Neural cell (in vitro differentiated cells): Measurements from ENCODE around the gene ARHGDIB. TPM values are rescaled to one million over a fixed set of nuclear protein-coding genes. Genes with fewer than 3 reads are reported as not detected.

Source experiments
- H2AFZ ChIP-seq: fragments of 200-600, 300-800 bp; sonication (generic), shearing (Covaris generic); 2 replicates; pipeline ENCODE4 v1.6.0; 2014; ENCODE audit warnings: low read depth, mild to moderate bottlenecking, antibody characterized with exemption, low read length, moderate library complexity
- H3F3A ChIP-seq: fragments of 200-600 bp; shearing (Covaris generic); 2 replicates; pipeline ENCODE4 v1.6.1; 2016; ENCODE audit warnings: mild to moderate bottlenecking, moderate library complexity, mixed read lengths, antibody characterized with exemption, low read length; ENCODE audit not compliant: insufficient read depth, poor library complexity, severe bottlenecking
- H3K27ac ChIP-seq: fragments of 200-600, 300-800 bp; sonication (generic), shearing (Covaris generic); 2 replicates; pipeline ENCODE4 v1.5.1; 2014; ENCODE audit warnings: mild to moderate bottlenecking, low read length, moderate library complexity
- H3K27me3 ChIP-seq: fragments of 300-800, 200-600 bp; sonication (generic), shearing (Covaris generic); 2 replicates; pipeline ENCODE4 v1.6.0; 2014; ENCODE audit warnings: mild to moderate bottlenecking, low read depth, low read length, moderate library complexity; ENCODE audit not compliant: insufficient read depth
- H3K36me3 ChIP-seq: fragments of 300-800, 200-600 bp; sonication (generic), shearing (Covaris generic); 2 replicates; pipeline ENCODE4 v1.5.1; 2014; ENCODE audit warnings: mild to moderate bottlenecking, antibody characterized with exemption, low read length, moderate library complexity; ENCODE audit not compliant: insufficient read depth
- H3K4me2 ChIP-seq: fragments of 300-800, 200-600 bp; sonication (generic), shearing (Covaris generic); 2 replicates; pipeline ENCODE4 v1.6.0; 2014; ENCODE audit warnings: mild to moderate bottlenecking, low read length
- H3K4me3 ChIP-seq: fragments of 300-800, 200-600 bp; sonication (generic), shearing (Covaris generic); 2 replicates; pipeline ENCODE4 v1.5.1; 2014; ENCODE audit warnings: mild to moderate bottlenecking, low read length, moderate library complexity
- H3K79me2 ChIP-seq: fragments of 200-600 bp; shearing (Covaris generic); replicated peaks from 2 replicates; pipeline ENCODE4 v1.6.0; 2014; ENCODE audit warnings: mild to moderate bottlenecking, low read length, moderate library complexity; ENCODE audit not compliant: insufficient read depth
- H3K9ac ChIP-seq: fragments of 300-800, 200-600 bp; sonication (generic), shearing (Covaris generic); 2 replicates; pipeline ENCODE4 v1.6.1; 2016; ENCODE audit warnings: mild to moderate bottlenecking, low read length, mixed read lengths
- H3K9me2 ChIP-seq: fragments of 200-600 bp; shearing (Covaris generic); 2 replicates; pipeline ENCODE4 v1.6.1; 2016; ENCODE audit warnings: mild to moderate bottlenecking, low read length, mixed read lengths; ENCODE audit not compliant: insufficient read depth
- H3K9me3 ChIP-seq: fragments of 200-600, 300-800 bp; sonication (generic), shearing (Covaris generic); 2 replicates; pipeline ENCODE4 v1.6.1; 2016; ENCODE audit warnings: mild to moderate bottlenecking, mixed run types, low read length, moderate library complexity, mixed read lengths
- H4K20me1 ChIP-seq: fragments of 200-600 bp; shearing (Covaris generic); 2 replicates; pipeline ENCODE4 v1.6.1; 2016; ENCODE audit warnings: mild to moderate bottlenecking, mixed run types; ENCODE audit not compliant: insufficient read depth
- EP300 ChIP-seq: fragments of 450-650 bp; conservative IDR thresholded peaks from 2 replicates; pipeline ENCODE4 v1.6.1; 2014; ENCODE audit warnings: antibody characterized with exemption, mild to moderate bottlenecking, moderate library complexity; ENCODE audit not compliant: poor library complexity, severe bottlenecking
- EZH2 ChIP-seq: fragments of 200-600, 300-800 bp; shearing (Covaris generic), sonication (generic); IDR thresholded peaks from 2 replicates; pipeline ENCODE4 v1.6.1; 2014; ENCODE audit warnings: antibody characterized with exemption, low read length, borderline replicate concordance, mild to moderate bottlenecking; ENCODE audit not compliant: insufficient read depth, poor library complexity, severe bottlenecking
- MXI1 ChIP-seq: fragments of 450-650 bp; conservative IDR thresholded peaks from 2 replicates; pipeline ENCODE4 v1.6.1; 2014; ENCODE audit warnings: antibody characterized with exemption, mild to moderate bottlenecking; ENCODE audit not compliant: poor library complexity, severe bottlenecking
- POLR2AphosphoS5 ChIP-seq: IDR thresholded peaks from 2 replicates; pipeline ENCODE4 v1.6.1; 2012
- RAD21 ChIP-seq: fragments of 450-650 bp; conservative IDR thresholded peaks from 2 replicates; pipeline ENCODE4 v1.6.1; 2014; ENCODE audit warnings: antibody characterized with exemption, mild to moderate bottlenecking, moderate library complexity
- SMC3 ChIP-seq: fragments of 450-650 bp; conservative IDR thresholded peaks from 2 replicates; pipeline ENCODE4 v1.6.1; 2014; ENCODE audit warnings: antibody characterized with exemption, mild to moderate bottlenecking, moderate library complexity; ENCODE audit not compliant: poor library complexity
- TAF1 ChIP-seq: IDR thresholded peaks from 2 replicates; pipeline ENCODE4 v1.6.1; 2012; ENCODE audit warnings: low read depth
- polyA plus RNA-seq: library from polyadenylated mRNA; depleted of rRNA; stranded (reverse); fragments of >200 nt; gene quantifications from 2 replicates; pipeline ENCODE4 v1.2.3, GENCODE V29; 2014
- TF ChIP-seq, protein P1 (sequence below): IDR thresholded peaks from 2 replicates; pipeline ENCODE4 v1.6.1; 2012; ENCODE audit warnings: borderline replicate concordance
- TF ChIP-seq, protein P2 (sequence below): fragments of 450-650 bp; IDR thresholded peaks from 2 replicates; pipeline ENCODE4 v1.5.1; 2014; ENCODE audit warnings: antibody characterized with exemption, mild to moderate bottlenecking, moderate library complexity; ENCODE audit not compliant: poor library complexity, severe bottlenecking

The ARHGDIB gene
- polyA plus RNA-seq, 1 donor from 2014 or later, result 7.7 TPM

DNA sequence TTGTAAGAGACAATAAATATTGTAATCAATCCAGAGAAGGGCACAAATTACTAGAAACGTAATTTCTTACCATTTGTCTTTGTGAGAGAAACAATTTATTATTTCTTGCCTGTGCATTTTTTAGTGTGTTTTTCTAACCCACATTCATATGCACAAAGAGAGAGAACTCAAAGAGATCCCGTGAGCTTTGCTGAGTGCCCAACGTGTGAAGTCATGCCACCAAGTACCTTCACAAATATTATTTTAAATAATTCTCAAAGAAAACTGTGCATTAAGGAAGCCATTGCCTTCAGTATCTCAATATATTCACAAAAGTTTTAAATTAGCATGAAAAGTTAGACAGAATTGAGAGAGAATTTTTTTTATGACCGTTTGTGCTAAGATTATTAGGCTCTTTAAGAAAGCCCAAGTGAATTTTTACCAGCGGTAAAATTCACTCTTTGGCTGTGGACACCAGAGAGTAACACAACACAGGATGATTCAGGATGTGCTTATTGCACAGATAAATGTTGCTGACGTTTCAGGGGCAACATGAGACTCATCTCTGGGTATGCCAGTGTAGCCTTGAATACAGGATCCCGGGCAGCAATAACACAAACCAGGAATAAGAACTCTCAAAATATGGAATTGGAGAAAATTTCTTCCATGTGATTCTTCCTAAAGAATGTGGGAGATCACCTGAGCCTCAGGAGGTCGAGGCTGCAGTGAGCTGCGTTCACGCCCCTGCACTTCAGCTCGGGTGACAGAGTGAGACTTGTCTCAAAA, 2.9 kb downstream of the ARHGDIB start:
- Histone ChIP-seq H4K20me1 (no peaks in the 10 kb centered on the region), H3K9ac (no peak overlapping the region)

DNA sequence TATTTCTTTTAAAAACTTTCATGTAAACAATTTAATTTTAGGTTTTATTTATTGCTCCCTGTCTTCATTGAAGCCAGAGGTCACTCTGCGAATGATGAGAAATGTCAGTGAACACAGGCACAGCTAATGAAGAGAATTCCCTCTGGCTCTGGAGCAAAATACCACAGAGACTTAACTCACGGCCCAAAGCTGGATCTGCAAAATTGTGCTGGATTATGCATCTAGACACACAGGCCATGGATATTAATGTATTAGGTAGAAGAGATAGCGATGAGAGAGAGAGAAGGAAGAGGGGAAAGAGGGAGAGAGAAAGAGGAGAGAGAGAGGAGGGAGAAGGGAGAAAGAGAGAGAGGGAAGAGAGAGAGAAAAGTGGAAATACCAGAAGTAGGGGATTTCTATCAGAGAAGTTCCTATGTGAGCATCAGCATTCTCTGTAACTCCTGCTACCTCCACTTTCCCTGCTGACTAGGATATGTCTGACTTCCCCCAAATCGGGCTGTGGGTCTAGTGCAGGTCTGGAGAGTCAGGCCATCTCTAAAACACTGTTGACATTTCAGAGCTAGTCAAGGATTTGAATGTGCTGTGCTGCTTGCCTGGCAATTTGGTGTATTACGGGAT, 3.7 kb downstream of the ARHGDIB start:
- no peak overlapping the region for H3K9ac ChIP-seq
- no peak overlapping the region for H2AFZ ChIP-seq
- H3K27me3 ChIP-seq, result no peaks in the 10 kb centered on the region
- no peaks in the 10 kb centered on the region for H3F3A ChIP-seq
- no peak overlapping the region for H3K4me3 ChIP-seq
- H4K20me1 ChIP-seq, result no peaks in the 10 kb centered on the region
- H3K4me2 ChIP-seq, result no peak overlapping the region
- H3K79me2 ChIP-seq, result no peaks in the 10 kb centered on the region
- H3K9me3 ChIP-seq, result no peaks in the 10 kb centered on the region
- H3K36me3 ChIP-seq, result no peaks in the 10 kb centered on the region
- no peaks in the 10 kb centered on the region for H3K9me2 ChIP-seq
- no peak overlapping the region for H3K27ac ChIP-seq
- TF ChIP-seq, protein P1, sequence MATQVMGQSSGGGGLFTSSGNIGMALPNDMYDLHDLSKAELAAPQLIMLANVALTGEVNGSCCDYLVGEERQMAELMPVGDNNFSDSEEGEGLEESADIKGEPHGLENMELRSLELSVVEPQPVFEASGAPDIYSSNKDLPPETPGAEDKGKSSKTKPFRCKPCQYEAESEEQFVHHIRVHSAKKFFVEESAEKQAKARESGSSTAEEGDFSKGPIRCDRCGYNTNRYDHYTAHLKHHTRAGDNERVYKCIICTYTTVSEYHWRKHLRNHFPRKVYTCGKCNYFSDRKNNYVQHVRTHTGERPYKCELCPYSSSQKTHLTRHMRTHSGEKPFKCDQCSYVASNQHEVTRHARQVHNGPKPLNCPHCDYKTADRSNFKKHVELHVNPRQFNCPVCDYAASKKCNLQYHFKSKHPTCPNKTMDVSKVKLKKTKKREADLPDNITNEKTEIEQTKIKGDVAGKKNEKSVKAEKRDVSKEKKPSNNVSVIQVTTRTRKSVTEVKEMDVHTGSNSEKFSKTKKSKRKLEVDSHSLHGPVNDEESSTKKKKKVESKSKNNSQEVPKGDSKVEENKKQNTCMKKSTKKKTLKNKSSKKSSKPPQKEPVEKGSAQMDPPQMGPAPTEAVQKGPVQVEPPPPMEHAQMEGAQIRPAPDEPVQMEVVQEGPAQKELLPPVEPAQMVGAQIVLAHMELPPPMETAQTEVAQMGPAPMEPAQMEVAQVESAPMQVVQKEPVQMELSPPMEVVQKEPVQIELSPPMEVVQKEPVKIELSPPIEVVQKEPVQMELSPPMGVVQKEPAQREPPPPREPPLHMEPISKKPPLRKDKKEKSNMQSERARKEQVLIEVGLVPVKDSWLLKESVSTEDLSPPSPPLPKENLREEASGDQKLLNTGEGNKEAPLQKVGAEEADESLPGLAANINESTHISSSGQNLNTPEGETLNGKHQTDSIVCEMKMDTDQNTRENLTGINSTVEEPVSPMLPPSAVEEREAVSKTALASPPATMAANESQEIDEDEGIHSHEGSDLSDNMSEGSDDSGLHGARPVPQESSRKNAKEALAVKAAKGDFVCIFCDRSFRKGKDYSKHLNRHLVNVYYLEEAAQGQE, result no peak
- TF ChIP-seq, protein P2, sequence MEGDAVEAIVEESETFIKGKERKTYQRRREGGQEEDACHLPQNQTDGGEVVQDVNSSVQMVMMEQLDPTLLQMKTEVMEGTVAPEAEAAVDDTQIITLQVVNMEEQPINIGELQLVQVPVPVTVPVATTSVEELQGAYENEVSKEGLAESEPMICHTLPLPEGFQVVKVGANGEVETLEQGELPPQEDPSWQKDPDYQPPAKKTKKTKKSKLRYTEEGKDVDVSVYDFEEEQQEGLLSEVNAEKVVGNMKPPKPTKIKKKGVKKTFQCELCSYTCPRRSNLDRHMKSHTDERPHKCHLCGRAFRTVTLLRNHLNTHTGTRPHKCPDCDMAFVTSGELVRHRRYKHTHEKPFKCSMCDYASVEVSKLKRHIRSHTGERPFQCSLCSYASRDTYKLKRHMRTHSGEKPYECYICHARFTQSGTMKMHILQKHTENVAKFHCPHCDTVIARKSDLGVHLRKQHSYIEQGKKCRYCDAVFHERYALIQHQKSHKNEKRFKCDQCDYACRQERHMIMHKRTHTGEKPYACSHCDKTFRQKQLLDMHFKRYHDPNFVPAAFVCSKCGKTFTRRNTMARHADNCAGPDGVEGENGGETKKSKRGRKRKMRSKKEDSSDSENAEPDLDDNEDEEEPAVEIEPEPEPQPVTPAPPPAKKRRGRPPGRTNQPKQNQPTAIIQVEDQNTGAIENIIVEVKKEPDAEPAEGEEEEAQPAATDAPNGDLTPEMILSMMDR, result no peak
- no peak for TF ChIP-seq MXI1
- no peak for TF ChIP-seq SMC3
- no peak for TF ChIP-seq RAD21
- TF ChIP-seq EZH2, result no peak
- no peak for TF ChIP-seq TAF1
- TF ChIP-seq EP300, result no peak

More for the DNA sequence above, 2.9 kb downstream of the ARHGDIB start:
- H3F3A ChIP-seq, result no peaks in the 10 kb centered on the region
- no peak overlapping the region for H3K4me2 ChIP-seq
- H3K79me2 ChIP-seq, result no peaks in the 10 kb centered on the region
- no peak overlapping the region for H2AFZ ChIP-seq
- no peak overlapping the region for H3K4me3 ChIP-seq
- H3K27ac ChIP-seq, result no peak overlapping the region
- H3K27me3 ChIP-seq, result no peaks in the 10 kb centered on the region
- no peaks in the 10 kb centered on the region for H3K36me3 ChIP-seq
- no peaks in the 10 kb centered on the region for H3K9me2 ChIP-seq
- TF ChIP-seq EZH2, result no peak
- no peak for TF ChIP-seq SMC3
- TF ChIP-seq, protein P2, result no peak
- no peak for TF ChIP-seq POLR2AphosphoS5
- TF ChIP-seq MXI1, result no peak
- TF ChIP-seq, protein P1, result no peak
- TF ChIP-seq TAF1, result no peak
- TF ChIP-seq EP300, result no peak
- no peak for TF ChIP-seq RAD21
- no peaks in the 10 kb centered on the region for H3K9me3 ChIP-seq
